Central memory CD8-positive, alpha-beta T cell (primary cell): Measurements from ENCODE around the gene TNK2.
A peak's percentile ranks its signal among the peaks of the same experiment; 100 is the strongest.
"Not testable (repeated sequence)": the region's sequence is repeated elsewhere in the genome, so short reads cannot be mapped to it uniquely, and the experiment has no call there.

Experiments
- ATAC-seq: fragments of 150-1000 bp; cut with Tn5 transposase; replicated peaks from 2 replicates; pipeline ENCODE4 v1.10.0; 2022; ENCODE audit warnings: mild to moderate bottlenecking, moderate FRiP score, moderate number of reproducible peaks; ENCODE audit not compliant: poor library complexity, severe bottlenecking; ENCODE audit errors: extremely low read depth
- DNase-seq, 2 donors: peaks; one replicate each; pipeline ENCODE4 v3.0.0; 2021; ENCODE audit warnings: low spot score in 2 of 2
- H3K27ac Mint-ChIP-seq: one replicate; pipeline ENCODE4 v1.8.0; 2022; ENCODE audit warnings: low read depth, mild to moderate bottlenecking, moderate library complexity, mixed read lengths
- H3K27me3 Mint-ChIP-seq: one replicate; pipeline ENCODE4 v1.8.0; 2022; ENCODE audit warnings: mixed read lengths
- H3K36me3 Mint-ChIP-seq: one replicate; pipeline ENCODE4 v1.8.0; 2022; ENCODE audit warnings: mild to moderate bottlenecking, moderate library complexity, mixed read lengths; ENCODE audit not compliant: insufficient read depth
- H3K4me1 Mint-ChIP-seq: one replicate; pipeline ENCODE4 v1.8.0; 2022; ENCODE audit warnings: mixed read lengths
- H3K4me3 Mint-ChIP-seq: one replicate; pipeline ENCODE4 v1.8.0; 2022; ENCODE audit warnings: mild to moderate bottlenecking, moderate library complexity, mixed read lengths
- H3K9me3 Mint-ChIP-seq: one replicate; pipeline ENCODE4 v1.8.0; 2022; ENCODE audit warnings: mixed read lengths

The TNK2 gene

GRCh38 chr3:195907934-195908693 lies at the start of gene TNK2:
Gene TNK2, minus strand, starts transcription at chr3:195908551. Its CDS starts 19,963 bp downstream, at chr3:195888588.
- peaks cover 21% of the 10 kb centered on the region for H3K36me3 Mint-ChIP-seq

DNA sequence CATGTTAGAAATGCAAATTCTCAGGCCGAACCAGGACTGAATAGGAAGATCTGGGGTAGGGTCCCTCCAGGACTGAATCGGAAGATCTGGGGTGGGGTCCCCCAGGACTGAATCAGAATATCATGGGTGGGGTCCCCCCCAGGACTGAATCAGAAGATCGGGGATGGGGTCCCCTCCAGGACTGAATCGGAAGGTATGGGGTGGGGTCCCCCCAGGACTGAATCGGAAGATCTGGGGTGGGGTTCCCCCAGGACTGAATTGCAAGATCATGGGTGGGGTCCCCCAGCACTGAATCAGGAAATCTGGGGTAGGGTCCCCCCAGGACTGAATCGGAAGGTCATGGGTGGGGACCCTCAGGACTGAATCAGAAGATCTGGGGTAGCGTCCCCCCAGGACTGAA lies 48.2 kb upstream of the TNK2 start:
- peaks cover 13% of the 10 kb centered on the region for H3K4me1 Mint-ChIP-seq
- H3K27me3 Mint-ChIP-seq: no peaks in the 10 kb centered on the region
- H3K9me3 Mint-ChIP-seq: no peaks in the 10 kb centered on the region
- DNase-seq (no peak), ATAC-seq (no peak)
- H3K27ac Mint-ChIP-seq: no peak overlapping the region
- H3K4me3 Mint-ChIP-seq: no peak overlapping the region
- H3K36me3 Mint-ChIP-seq: peaks cover 7% of the 10 kb centered on the region

More at GRCh38 chr3:195907934-195908693, at the start of gene TNK2:
- peak; percentile 37 to 44 for DNase-seq
- peaks cover 50% of the 10 kb centered on the region for H3K4me1 Mint-ChIP-seq
- peak within 1 kb of the TSS; percentile 98 for H3K27ac Mint-ChIP-seq
- peak; percentile 25 for ATAC-seq
- H3K4me3 Mint-ChIP-seq: peak within 1 kb of the TSS; percentile 88
- no peaks in the 10 kb centered on the region for H3K9me3 Mint-ChIP-seq
- H3K27me3 Mint-ChIP-seq: no peaks in the 10 kb centered on the region

- DNase-seq, H3K4me1 Mint-ChIP-seq, H3K27ac Mint-ChIP-seq, H3K27me3 Mint-ChIP-seq, H3K36me3 Mint-ChIP-seq, ATAC-seq, H3K9me3 Mint-ChIP-seq: not testable (repeated sequence)
- H3K4me3 Mint-ChIP-seq: peak overlapping the region; percentile 75
These were observed 47.1 kb upstream of the TNK2 start for GRCh38 chr3:195955416-195955841.

- H3K4me3 Mint-ChIP-seq: peak overlapping the region; percentile 66
- H3K27ac Mint-ChIP-seq, H3K9me3 Mint-ChIP-seq, H3K27me3 Mint-ChIP-seq, H3K36me3 Mint-ChIP-seq, DNase-seq, H3K4me1 Mint-ChIP-seq: not testable (repeated sequence)
- peak; percentile 34 for ATAC-seq
These were observed 46.4 kb upstream of the TNK2 start for GRCh38 chr3:195954752-195955119.

- peak overlapping the region; percentile 66 for H3K4me3 Mint-ChIP-seq
- not testable (repeated sequence) for H3K9me3 Mint-ChIP-seq, H3K4me1 Mint-ChIP-seq, H3K27me3 Mint-ChIP-seq, H3K36me3 Mint-ChIP-seq, H3K27ac Mint-ChIP-seq
- DNase-seq (peak; percentile 52 to 53), ATAC-seq (peak; percentile 97)
These were observed 45.9 kb upstream of the TNK2 start for GRCh38 chr3:195954052-195954751.

GRCh38 chr3:195952590-195952989 lies 44.2 kb upstream of the TNK2 start:
- H3K9me3 Mint-ChIP-seq, ATAC-seq, H3K27me3 Mint-ChIP-seq, H3K27ac Mint-ChIP-seq, H3K36me3 Mint-ChIP-seq, H3K4me3 Mint-ChIP-seq, H3K4me1 Mint-ChIP-seq, DNase-seq: not testable (repeated sequence)

DNA sequence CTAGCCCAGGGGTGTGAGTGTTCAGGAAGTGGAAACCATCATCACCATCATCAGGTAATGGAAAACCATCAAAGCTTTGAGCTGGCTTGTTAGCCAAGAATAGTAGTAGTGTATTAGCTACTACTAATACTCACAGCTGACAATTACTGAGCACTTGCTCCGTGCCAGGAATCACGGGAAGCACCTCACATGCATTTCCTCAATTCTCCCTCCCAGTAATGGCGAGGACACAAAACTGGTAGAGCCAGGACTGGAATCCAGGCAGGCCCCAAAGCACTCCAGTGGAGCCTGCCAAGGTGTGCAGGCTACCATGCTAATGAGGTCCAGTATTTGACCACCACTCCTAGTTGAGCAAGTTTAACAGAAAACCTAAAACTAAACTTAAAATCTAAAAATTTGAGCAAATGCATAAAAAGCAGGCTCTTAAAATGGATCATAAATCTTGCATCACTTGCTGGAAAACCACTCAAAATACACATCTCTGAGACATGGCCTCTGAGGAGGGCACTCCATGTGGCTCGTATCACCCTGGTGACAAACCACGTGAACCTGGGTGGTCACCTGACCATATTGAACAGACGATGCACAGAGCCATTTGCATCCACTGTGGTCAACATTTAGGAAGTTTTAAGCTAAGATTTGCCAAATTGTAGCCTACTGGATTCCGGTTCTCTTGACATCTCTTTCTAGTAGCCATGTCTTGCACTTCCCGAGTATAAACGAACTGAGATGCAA lies 43.3 kb upstream of the TNK2 start:
- not testable (repeated sequence) for H3K4me3 Mint-ChIP-seq, H3K27ac Mint-ChIP-seq, DNase-seq, H3K36me3 Mint-ChIP-seq, ATAC-seq, H3K9me3 Mint-ChIP-seq, H3K27me3 Mint-ChIP-seq, H3K4me1 Mint-ChIP-seq

DNA sequence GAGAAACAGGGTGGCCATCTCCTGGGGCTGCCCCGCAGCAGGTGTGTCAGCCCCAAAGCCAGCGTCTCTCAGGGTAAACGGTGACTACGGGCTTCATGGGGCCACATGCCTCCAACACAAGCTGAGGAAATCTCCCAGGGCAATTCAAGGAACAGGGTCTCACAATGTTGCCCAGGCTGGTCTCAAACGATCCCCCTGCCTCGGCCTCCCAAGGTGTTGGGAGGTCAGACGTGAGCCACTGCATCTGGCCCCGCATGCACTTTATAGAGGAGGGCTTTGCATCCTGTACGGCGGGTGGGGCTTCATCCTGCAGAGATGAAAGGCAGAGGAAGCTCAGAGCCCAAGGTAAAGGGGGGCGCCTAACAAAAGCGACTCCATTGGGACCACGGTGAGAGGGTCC lies 42.4 kb upstream of the TNK2 start:
- not testable (repeated sequence) for H3K27ac Mint-ChIP-seq, H3K9me3 Mint-ChIP-seq, DNase-seq, ATAC-seq, H3K4me3 Mint-ChIP-seq, H3K27me3 Mint-ChIP-seq, H3K36me3 Mint-ChIP-seq, H3K4me1 Mint-ChIP-seq

DNA sequence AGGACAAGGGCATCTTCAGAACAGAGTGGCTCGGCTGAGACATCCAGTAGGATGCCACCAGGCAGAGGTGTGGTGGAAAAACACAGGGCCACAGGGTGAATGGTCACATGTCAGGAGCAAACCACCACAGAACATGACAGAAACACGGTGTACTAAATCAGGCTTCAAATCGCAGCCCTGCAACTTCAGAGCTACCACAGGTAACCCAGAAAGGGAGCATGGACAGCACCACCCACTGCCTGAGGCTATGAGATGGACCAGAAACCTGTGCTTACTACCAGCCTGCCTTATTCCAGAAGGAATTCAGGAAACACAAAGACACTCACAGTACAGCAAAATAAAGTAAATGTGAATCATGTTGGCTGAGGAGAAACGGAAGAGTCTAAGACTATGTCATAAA lies 41.8 kb upstream of the TNK2 start:
- not testable (repeated sequence) for DNase-seq, H3K4me3 Mint-ChIP-seq, H3K36me3 Mint-ChIP-seq, H3K27ac Mint-ChIP-seq, H3K9me3 Mint-ChIP-seq, H3K4me1 Mint-ChIP-seq, H3K27me3 Mint-ChIP-seq, ATAC-seq

- H3K4me3 Mint-ChIP-seq, H3K36me3 Mint-ChIP-seq, H3K27ac Mint-ChIP-seq, H3K27me3 Mint-ChIP-seq, DNase-seq, H3K9me3 Mint-ChIP-seq, ATAC-seq: not testable (repeated sequence)
- peaks cover 25% of the 10 kb centered on the region for H3K4me1 Mint-ChIP-seq
These were observed 38.8 kb upstream of the TNK2 start for GRCh38 chr3:195946910-195947699.

DNA sequence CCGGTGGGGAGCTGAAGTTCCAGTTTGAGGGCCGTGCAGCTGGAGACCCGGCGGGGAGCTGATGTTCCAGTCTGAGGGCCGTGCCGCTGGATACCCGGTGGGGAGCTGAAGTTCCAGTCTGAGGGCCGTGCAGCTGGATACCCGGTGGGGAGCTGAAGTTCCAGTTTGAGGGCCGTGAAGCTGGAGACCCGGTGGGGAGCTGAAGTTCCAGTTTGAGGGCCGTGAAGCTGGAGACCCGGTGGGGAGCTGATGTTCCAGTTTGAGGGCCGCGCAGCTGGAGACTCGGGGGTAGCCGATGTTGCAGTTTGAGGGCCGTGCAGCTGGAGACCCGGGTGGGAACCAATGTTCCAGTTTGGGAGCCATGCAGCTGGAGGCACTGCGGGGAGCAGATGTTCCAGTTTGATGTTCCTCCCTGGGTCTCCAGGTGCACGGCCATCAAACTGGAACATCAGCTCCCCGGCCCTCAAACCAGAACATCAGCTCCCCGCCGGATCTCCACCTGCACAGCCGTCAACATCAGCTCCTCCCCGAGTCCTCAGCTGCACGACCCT lies 33.0 kb upstream of the TNK2 start:
- not testable (repeated sequence) for H3K9me3 Mint-ChIP-seq, H3K27ac Mint-ChIP-seq, H3K27me3 Mint-ChIP-seq, H3K36me3 Mint-ChIP-seq, ATAC-seq, H3K4me3 Mint-ChIP-seq, DNase-seq
- H3K4me1 Mint-ChIP-seq: peaks cover 30% of the 10 kb centered on the region

GRCh38 chr3:195940806-195941205 lies 32.5 kb upstream of the TNK2 start:
- not testable (repeated sequence) for H3K9me3 Mint-ChIP-seq, H3K27ac Mint-ChIP-seq, DNase-seq, H3K4me3 Mint-ChIP-seq, ATAC-seq, H3K27me3 Mint-ChIP-seq, H3K36me3 Mint-ChIP-seq
- peaks cover 30% of the 10 kb centered on the region for H3K4me1 Mint-ChIP-seq
